NCI-H1694 (cell line): ENCODE data around the gene F7.
"Not testable (repeated sequence)": the region's sequence is repeated elsewhere in the genome, so short reads cannot be mapped to it uniquely, and the experiment has no call there.

Source experiments
- DNase-seq: peaks from one replicate; lab custom pipeline; 2025; lab: John Stamatoyannopoulos, UW

F7 gene

GRCh38 chr13:113105032-113105920 is at the start of gene F7:
Gene F7 (plus strand): TSS chr13:113105791. CDS start chr13:113105842, 51 bp downstream.
- no peak for DNase-seq

DNA sequence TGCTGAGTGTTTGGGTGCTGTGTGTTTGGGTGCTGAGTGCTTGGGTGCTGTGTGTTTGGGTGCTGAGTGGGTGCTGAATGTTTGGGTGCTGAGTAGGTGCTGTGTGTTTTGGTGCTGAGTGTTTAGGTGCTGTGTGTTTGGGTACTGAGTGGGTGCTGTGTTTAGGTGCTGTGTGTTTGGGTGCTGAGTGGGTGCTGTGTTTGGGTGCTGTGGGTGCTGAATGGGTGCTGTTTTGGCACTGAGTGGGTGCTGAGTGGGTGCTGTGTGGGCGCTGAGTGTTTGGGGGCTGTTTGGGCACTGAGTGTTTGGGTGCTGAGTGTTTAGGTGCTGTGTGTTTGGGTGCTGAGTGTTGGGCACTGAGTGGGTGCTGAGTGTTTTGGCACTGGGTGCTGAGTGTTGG is 48.5 kb upstream of the F7 start:
- DNase-seq, result no peak

DNA sequence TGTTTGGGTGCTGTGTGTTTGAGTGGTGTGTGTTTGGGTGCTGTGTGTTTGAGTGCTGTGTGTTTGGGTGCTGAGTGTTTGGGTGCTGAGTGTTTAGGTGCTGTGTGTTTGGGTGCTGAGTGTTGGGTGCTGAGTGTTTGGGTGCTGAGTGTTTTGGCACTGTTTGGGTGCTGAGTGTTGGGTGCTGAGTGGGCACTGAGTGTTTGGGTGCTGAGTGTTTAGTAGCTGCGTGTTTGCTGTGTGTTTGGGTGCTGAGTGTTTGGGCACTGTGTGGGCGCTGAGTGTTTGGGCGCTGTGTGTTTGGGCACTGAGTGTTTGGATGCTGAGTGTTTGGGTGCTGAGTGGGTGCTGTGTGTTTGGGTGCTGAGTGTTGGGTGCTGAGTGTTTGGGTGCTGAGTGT is 48.0 kb upstream of the F7 start:
- DNase-seq, result not testable (repeated sequence)

DNA sequence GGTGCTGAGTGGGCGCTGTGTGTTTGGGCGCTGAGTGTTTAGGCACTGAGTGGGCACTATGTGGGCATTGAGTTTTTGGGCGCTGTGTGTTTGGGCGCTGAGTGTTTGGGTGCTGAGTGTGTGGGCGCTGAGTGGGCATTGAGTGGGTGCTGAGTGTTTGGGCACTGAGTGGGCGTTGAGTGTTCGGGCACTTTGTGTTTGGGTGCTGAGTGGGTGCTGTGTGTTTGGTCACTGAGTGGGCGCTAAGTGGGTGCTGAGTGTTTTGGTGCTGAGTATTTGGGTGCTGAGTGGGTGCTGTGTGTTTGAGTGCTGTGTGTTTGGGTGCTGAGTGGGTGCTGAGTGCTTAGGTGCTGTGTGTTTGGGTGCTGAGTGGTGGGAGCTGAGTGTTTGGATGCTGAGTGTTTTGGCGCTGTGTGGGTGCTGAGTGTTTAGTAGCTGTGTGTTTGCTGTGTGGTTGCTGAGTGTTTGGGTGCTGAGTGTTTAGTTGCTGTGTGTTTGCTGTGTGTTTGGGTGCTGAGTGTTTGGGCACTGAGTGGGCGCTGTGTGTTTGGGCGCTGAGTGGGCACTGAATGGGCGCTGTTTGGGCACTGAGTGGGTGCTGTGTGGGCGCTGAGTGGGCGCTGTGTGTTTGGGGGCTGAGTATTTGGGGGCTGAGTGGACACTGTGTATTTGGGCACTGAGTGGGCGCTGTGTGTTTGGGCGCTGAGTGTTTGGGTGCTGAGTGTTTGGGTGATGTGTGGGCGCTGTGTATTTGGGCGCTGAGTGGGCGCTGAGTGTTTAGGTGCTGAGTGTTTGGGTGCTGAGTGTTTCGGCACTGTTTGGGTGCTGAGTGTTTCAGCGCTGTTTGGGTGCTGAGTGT is 47.2 kb upstream of the F7 start:
- DNase-seq, result no peak

DNA sequence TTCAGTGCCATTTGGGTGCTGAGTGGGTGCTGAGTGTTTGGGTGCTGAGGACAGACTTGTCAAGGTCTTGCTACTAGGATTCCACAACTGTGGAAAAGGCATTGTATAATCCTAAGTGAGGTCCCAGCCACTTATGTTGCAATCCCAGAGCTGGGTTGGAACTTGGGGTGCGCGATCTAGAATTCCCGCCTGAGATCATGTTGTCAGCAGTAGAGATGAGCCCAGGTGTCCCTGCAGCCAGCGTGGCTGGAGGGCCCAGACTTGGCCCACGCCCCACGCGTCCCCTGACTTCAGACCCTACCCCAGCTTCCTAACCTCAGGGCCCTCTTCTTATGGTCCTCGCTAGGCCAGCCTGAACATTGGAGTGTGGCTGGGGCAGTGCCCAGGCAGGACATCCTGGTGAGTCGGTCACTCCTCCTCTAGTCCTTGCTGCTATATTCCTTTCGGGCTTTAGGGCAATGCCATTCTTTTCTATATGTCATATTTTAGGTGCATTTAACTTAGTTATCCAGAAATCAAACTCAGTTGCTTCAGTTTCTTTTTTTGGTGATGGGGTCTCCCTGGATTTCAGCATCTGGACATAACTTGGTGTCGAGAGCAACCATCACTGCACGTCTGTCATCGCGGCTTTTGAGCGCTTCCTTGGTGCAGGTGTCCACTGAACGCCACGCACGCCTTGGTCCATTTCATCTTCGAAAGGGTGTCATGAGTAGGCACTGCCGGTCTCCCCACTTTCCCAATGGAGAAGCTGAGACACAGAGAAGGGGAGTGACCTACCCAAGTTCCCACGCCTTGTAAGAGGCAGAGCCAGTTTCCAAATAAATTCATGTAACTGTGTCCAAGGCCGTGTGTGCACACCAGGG is 46.4 kb upstream of the F7 start:
- no peak for DNase-seq

GRCh38 chr13:113059891-113060290 is 45.7 kb upstream of the F7 start:
- no peak for DNase-seq

- no peak for DNase-seq
Observed at GRCh38 chr13:113060557-113061270, 44.9 kb upstream of the F7 start.

GRCh38 chr13:113061271-113061625 is 44.3 kb upstream of the F7 start:
- no peak for DNase-seq

GRCh38 chr13:113061796-113062425 is 43.7 kb upstream of the F7 start:
- DNase-seq, result no peak

GRCh38 chr13:113062691-113063090 is 42.9 kb upstream of the F7 start:
- DNase-seq, result no peak

DNA sequence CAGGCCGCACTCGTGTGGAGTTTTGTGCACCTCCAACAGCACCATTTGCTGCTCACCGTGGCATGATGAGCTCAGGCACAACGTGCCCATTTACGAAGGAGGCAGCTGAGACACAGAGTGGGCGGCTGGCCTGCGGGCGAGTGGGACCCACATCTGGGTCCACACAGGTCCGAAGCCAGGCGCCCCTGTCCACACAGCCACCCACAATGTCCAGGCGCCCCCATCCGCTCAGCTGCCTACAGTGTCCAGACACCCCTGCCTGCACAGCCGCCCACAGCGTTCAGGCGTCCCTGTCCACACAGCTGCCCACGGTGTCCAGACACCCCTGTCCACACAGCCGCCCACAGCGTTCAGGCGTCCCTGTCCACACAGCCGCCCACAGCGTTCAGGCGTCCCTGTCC is 42.5 kb upstream of the F7 start:
- DNase-seq, result no peak

GRCh38 chr13:113064000-113064533 is 41.5 kb upstream of the F7 start:
- DNase-seq, result no peak

GRCh38 chr13:113064534-113065405 is 40.8 kb upstream of the F7 start:
- no peak for DNase-seq

GRCh38 chr13:113065406-113066141 is 40.0 kb upstream of the F7 start:
- DNase-seq, result no peak

- no peak for DNase-seq
Observed at GRCh38 chr13:113066142-113066455, 39.5 kb upstream of the F7 start.

- DNase-seq, result no peak
Observed at GRCh38 chr13:113066746-113067145, 38.8 kb upstream of the F7 start.

DNA sequence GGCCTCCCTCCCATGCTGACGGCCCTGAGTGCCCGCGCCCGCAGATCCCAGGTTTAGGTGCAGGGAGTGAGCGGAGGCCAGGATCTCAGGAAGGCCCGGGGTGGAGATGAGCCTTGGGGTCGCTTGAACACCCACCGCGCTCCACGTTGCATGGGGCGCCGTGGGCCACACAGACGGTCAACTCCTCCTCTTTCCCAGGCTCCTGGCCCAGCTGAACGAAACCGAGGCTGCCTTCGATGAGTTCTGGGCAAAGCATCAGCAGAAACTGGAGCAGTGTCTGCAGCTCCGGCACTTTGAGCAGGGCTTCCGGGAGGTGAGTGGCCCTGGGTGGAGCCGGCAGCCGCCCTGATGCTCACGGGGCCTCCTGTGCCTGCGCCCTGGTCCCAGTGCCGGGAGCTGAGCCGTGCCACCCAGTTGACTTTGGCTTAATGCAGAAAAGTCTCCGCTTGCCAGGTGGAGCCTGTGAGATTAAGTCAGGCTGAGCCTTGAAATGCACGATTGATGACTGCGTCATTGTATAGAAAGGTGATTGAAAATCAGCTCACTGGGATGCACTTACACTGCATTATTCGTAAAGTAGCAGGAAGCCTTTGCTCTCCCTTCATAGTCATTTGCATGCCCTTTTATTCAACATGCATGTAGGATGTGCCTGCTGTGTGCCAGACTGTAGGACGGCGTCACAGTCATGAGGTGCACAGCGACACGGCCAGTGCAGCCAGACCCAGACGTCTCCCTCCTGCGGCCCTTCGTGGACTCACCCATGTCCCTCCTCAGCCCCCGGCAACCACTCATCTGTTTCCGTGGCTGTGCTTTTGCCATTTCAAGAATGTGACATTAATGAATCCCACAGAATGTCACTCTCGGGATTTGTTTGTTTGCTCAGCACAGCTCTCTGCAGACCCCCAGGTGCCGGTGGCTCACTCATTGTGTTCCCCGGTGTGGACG is 35.5 kb upstream of the F7 start:
- DNase-seq, result no peak

- DNase-seq, result no peak
Observed at GRCh38 chr13:113070855-113071254, 34.7 kb upstream of the F7 start.
